Osteocyte (in vitro differentiated cells): ENCODE measurements around the gene PPDPF. TPM values are rescaled to one million over a fixed set of nuclear protein-coding genes. Genes with fewer than 3 reads are reported as not detected.
"Not testable (repeated sequence)": the region's sequence is repeated elsewhere in the genome, so short reads cannot be mapped to it uniquely, and the experiment has no call there.

Source experiments
- DNase-seq: peaks from one replicate; pipeline ENCODE4 v3.0.0; 2021; ENCODE audit warnings: mixed read lengths; ENCODE audit not compliant: unreplicated experiment; ENCODE audit errors: extremely low spot score
- H3K27ac Mint-ChIP-seq: one replicate; pipeline ENCODE4 v1.8.0; 2021; ENCODE audit warnings: mild to moderate bottlenecking, mixed read lengths; ENCODE audit not compliant: unreplicated experiment
- H3K27me3 Mint-ChIP-seq: one replicate; pipeline ENCODE4 v1.8.0; 2021; ENCODE audit warnings: mixed read lengths; ENCODE audit not compliant: unreplicated experiment
- H3K36me3 Mint-ChIP-seq: one replicate; pipeline ENCODE4 v1.8.0; 2021; ENCODE audit warnings: mixed read lengths; ENCODE audit not compliant: unreplicated experiment
- H3K4me1 Mint-ChIP-seq: one replicate; pipeline ENCODE4 v1.8.0; 2021; ENCODE audit warnings: mixed read lengths; ENCODE audit not compliant: unreplicated experiment
- H3K4me3 Mint-ChIP-seq: one replicate; pipeline ENCODE4 v1.8.0; 2021; ENCODE audit warnings: mild to moderate bottlenecking, moderate library complexity, mixed read lengths; ENCODE audit not compliant: unreplicated experiment
- H3K9me3 Mint-ChIP-seq: one replicate; pipeline ENCODE4 v1.8.0; 2021; ENCODE audit warnings: mixed read lengths; ENCODE audit not compliant: unreplicated experiment
- total RNA-seq: library from RNA; stranded (reverse); gene quantifications from 2 replicates; pipeline ENCODE4 v1.2.1, GENCODE V29; 2021
- TF ChIP-seq, protein P1 (sequence below): fragments of 200-600 bp; sonication (generic); IDR thresholded peaks from 2 replicates; pipeline ENCODE4 v1.5.0; 2021; ENCODE audit warnings: antibody characterized with exemption, mild to moderate bottlenecking, moderate library complexity

Gene PPDPF
- total RNA-seq, 1 donor from 2014 or later: 239 TPM

- H3K4me3 Mint-ChIP-seq: no peak overlapping the region
- no peak overlapping the region for H3K27ac Mint-ChIP-seq
- no peaks in the 10 kb centered on the region for H3K4me1 Mint-ChIP-seq
- no peak for DNase-seq
- no peaks in the 10 kb centered on the region for H3K9me3 Mint-ChIP-seq
- TF ChIP-seq, protein P1, sequence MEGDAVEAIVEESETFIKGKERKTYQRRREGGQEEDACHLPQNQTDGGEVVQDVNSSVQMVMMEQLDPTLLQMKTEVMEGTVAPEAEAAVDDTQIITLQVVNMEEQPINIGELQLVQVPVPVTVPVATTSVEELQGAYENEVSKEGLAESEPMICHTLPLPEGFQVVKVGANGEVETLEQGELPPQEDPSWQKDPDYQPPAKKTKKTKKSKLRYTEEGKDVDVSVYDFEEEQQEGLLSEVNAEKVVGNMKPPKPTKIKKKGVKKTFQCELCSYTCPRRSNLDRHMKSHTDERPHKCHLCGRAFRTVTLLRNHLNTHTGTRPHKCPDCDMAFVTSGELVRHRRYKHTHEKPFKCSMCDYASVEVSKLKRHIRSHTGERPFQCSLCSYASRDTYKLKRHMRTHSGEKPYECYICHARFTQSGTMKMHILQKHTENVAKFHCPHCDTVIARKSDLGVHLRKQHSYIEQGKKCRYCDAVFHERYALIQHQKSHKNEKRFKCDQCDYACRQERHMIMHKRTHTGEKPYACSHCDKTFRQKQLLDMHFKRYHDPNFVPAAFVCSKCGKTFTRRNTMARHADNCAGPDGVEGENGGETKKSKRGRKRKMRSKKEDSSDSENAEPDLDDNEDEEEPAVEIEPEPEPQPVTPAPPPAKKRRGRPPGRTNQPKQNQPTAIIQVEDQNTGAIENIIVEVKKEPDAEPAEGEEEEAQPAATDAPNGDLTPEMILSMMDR: no peak
- H3K36me3 Mint-ChIP-seq: no peaks in the 10 kb centered on the region
- H3K27me3 Mint-ChIP-seq: no peaks in the 10 kb centered on the region
These were observed 47.8 kb downstream of the PPDPF start for GRCh38 chr20:63568170-63568981.

GRCh38 chr20:63568986-63569949 lies 48.7 kb downstream of the PPDPF start:
- Mint-ChIP-seq H3K27me3 (no peaks in the 10 kb centered on the region), H3K4me3 (no peak overlapping the region), H3K27ac (no peak overlapping the region), H3K4me1 (peaks cover 3% of the 10 kb centered on the region), H3K36me3 (no peaks in the 10 kb centered on the region), H3K9me3 (no peaks in the 10 kb centered on the region)
- no peak for DNase-seq
- TF ChIP-seq, protein P1: no peak

DNA sequence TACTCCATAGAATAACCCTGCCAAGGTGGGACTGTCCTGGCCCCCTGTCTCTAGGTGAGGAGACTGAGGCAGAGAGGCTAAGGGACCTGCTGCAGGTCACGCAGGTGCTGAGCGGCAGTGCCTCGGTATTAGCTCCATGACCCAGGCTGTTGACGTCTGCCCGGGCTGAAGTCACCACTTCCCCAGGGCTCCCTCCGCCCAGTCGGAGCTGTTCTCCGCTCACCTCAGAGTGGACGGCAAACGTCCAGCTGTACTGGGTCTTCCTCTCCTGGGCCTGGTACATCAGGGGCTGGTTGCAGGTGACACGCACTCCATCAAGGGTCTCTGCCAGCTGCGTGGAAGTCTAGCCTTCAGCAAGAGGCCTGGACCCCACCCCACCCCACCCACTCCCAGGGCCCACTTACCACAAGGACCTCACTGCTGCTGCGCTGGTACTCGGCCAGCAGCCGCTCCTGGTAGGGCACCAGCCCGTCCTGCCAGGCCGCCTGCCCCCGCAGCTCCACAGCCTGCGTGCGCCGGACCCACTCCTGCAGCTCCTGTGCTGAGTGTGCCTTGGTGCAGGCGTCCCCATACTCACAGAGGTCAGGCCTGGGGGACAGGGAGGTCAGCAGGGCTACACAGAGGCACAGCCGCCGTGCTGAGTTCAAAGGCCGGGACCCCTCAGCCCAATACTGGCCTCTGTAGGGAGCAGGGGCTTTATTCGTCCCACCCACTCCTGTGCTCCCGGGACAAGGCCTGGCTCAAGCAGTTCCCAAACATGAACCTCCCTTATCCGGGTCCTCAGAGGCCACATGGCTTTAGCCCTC lies 49.9 kb downstream of the PPDPF start:
- Mint-ChIP-seq H3K9me3 (no peaks in the 10 kb centered on the region), H3K27me3 (no peaks in the 10 kb centered on the region), H3K4me3 (no peak overlapping the region), H3K27ac (no peak overlapping the region), H3K4me1 (peaks cover 9% of the 10 kb centered on the region), H3K36me3 (no peaks in the 10 kb centered on the region)
- no peak for DNase-seq
- TF ChIP-seq, protein P1: no peak

GRCh38 chr20:63571087-63571478 lies 50.5 kb downstream of the PPDPF start:
- not testable (repeated sequence) for H3K9me3 Mint-ChIP-seq, H3K36me3 Mint-ChIP-seq, H3K27me3 Mint-ChIP-seq, H3K27ac Mint-ChIP-seq, DNase-seq, H3K4me3 Mint-ChIP-seq
- peaks cover 12% of the 10 kb centered on the region for H3K4me1 Mint-ChIP-seq

Other genes with a start within 250 kb of the PPDPF start
- 116 and 119 TPM in 2 replicates for gene ARFGAP1, start 248.0 kb upstream of the PPDPF start, total RNA-seq
- gene COL20A1, start 227.6 kb upstream of the PPDPF start, total RNA-seq: not detected in 2 replicates
- not detected in 2 replicates for gene CHRNA4, start 159.4 kb upstream of the PPDPF start, total RNA-seq
- gene KCNQ2, start 48.1 kb upstream of the PPDPF start, total RNA-seq: not detected in 2 replicates
- gene EEF1A2, start 21.7 kb upstream of the PPDPF start, total RNA-seq: 0.56 and 0.68 TPM in 2 replicates
- gene PTK6, start 16.6 kb downstream of the PPDPF start, total RNA-seq: 0.13 TPM in 1 of 2 replicates, not detected in the other
- gene SRMS, start 27.0 kb downstream of the PPDPF start, total RNA-seq: not detected in 2 replicates
- gene FNDC11, start 33.4 kb downstream of the PPDPF start, total RNA-seq: 0.13 and 0.34 TPM in 2 replicates
- 25.0 and 29.0 TPM in 2 replicates for gene HELZ2, start 53.5 kb downstream of the PPDPF start, total RNA-seq
- 10.9 and 12.1 TPM in 2 replicates for gene GMEB2, start 106.3 kb downstream of the PPDPF start, total RNA-seq
- 32.0 and 33.2 TPM in 2 replicates for gene STMN3, start 132.7 kb downstream of the PPDPF start, total RNA-seq
- 34.1 and 35.5 TPM in 2 replicates for gene RTEL1, start 137.5 kb downstream of the PPDPF start, total RNA-seq
- 0.84 and 2.3 TPM in 2 replicates for gene TNFRSF6B, start 175.9 kb downstream of the PPDPF start, total RNA-seq
- 46.1 and 46.7 TPM in 2 replicates for gene ARFRP1, start 187.2 kb downstream of the PPDPF start, total RNA-seq
- 24.3 and 28.0 TPM in 2 replicates for gene ZGPAT, start 187.3 kb downstream of the PPDPF start, total RNA-seq
- gene LIME1, start 215.9 kb downstream of the PPDPF start, total RNA-seq: 9.4 and 12.5 TPM in 2 replicates
- gene SLC2A4RG, start 219.0 kb downstream of the PPDPF start, total RNA-seq: 74.8 and 80.7 TPM in 2 replicates